Renal pelvis (tissue), 12 donors: ENCODE measurements around the gene OR8B4. TPM values are rescaled to one million over a fixed set of nuclear protein-coding genes. Genes with fewer than 3 reads are reported as not detected.
"Not testable (repeated sequence)": the region's sequence is repeated elsewhere in the genome, so short reads cannot be mapped to it uniquely, and the experiment has no call there.

Experiments
- DNase-seq: peaks from one replicate; pipeline ENCODE4 v3.0.0-alpha.2; 2013
- long read RNA-seq, 16 experiments: transcript quantifications; one replicate each; lab custom pipeline, GENCODE V29; 2026
- polyA plus RNA-seq, 3 donors: library from polyadenylated mRNA; unstranded; fragments of 120-200 nt; gene quantifications; one replicate each; pipeline ENCODE4 v1.2.1, GENCODE V29; 2013; ENCODE audit not compliant: insufficient read length in 3 of 3

The OR8B4 gene, protein sequence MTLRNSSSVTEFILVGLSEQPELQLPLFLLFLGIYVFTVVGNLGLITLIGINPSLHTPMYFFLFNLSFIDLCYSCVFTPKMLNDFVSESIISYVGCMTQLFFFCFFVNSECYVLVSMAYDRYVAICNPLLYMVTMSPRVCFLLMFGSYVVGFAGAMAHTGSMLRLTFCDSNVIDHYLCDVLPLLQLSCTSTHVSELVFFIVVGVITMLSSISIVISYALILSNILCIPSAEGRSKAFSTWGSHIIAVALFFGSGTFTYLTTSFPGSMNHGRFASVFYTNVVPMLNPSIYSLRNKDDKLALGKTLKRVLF
- not detected for polyA plus RNA-seq
- long read RNA-seq, donor 1, result 0 reads
- long read RNA-seq, donor 2, result 0 reads
- long read RNA-seq, donor 3, result 0 reads
- long read RNA-seq, donor 4, result 0 reads
- long read RNA-seq, donor 5, result 0 reads
- long read RNA-seq, donor 6, result 0 reads
- long read RNA-seq, donor 7, partial matches to known transcripts, result 0 of 1 reads
- long read RNA-seq, donor 7, other reads (novel, unspliced or antisense), result 0 of 1 reads
- long read RNA-seq, donor 8, result 0 reads
- long read RNA-seq, donor 9, result 0 reads
- long read RNA-seq, donor 10, result 0 reads
- long read RNA-seq, donor 11, result 0 reads
- long read RNA-seq, donor 12, result 0 reads
- long read RNA-seq, donor 13, result 0 reads
- long read RNA-seq, donor 14, result 0 reads
- long read RNA-seq, donor 15, result 0 reads
- long read RNA-seq, donor 16, result 0 reads

DNA sequence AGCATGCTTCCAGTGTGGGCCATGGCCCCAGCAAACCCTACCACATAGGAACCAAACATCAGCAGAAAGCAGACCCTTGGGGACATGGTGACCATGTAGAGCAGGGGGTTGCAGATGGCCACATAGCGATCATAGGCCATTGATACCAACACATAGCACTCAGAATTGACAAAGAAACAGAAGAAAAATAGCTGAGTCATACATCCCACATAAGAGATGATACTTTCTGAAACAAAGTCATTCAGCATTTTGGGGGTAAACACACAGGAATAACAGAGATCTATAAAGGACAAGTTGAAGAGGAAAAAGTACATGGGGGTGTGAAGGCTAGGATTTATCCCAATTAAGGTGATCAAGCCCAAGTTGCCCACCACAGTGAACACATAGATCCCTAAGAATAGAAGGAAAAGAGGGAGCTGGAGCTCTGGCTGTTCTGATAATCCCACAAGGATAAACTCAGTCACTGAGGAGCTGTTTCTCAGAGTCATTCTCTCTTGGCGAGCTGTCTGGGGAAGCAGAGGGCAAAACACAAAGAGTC, at the start of gene OR8B4:
TSS of gene OR8B4 (minus strand) at position 488 of the 538 bp plus-strand sequence. CDS start at position 488, 0 bp downstream.
- DNase-seq, result no peak

DNA sequence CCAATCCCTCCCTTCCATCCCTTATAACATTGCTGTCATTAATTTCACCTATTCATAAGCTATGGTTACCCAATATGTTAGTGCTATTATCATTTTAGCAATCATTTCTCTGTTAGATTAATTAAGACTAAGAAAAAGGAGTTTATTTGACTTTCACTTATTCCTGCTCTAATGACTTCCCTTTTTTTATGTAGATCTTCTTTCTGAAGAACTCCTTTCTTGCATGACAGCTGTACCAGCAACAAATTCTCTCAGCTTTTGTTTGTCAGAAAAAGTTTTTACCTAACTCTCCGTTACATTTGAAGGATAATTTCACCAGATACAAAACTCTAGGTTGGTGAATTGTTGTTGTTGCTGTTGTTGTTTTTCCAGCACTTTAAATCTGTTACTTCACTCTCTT, 49.4 kb upstream of the OR8B4 start:
- no peak for DNase-seq

DNA sequence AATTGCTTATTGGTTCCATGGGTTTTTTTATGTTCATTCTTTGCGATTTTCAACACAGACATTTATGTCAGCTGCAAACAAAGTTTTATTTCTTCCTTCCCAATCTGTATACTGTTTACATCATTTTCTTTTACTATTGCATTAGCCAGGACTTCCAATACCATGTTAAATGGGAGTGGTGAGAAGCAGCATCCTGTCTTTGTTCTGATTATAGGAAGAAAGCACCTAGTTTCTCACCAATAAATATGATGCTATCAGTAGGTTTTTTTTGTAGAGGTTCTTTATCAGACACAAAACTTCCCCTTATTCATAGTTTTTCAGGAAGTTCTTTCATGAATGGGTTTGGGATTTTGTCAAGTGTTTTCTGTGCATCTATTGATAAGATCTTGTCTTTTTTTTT, 48.8 kb upstream of the OR8B4 start:
- DNase-seq, result no peak

DNA sequence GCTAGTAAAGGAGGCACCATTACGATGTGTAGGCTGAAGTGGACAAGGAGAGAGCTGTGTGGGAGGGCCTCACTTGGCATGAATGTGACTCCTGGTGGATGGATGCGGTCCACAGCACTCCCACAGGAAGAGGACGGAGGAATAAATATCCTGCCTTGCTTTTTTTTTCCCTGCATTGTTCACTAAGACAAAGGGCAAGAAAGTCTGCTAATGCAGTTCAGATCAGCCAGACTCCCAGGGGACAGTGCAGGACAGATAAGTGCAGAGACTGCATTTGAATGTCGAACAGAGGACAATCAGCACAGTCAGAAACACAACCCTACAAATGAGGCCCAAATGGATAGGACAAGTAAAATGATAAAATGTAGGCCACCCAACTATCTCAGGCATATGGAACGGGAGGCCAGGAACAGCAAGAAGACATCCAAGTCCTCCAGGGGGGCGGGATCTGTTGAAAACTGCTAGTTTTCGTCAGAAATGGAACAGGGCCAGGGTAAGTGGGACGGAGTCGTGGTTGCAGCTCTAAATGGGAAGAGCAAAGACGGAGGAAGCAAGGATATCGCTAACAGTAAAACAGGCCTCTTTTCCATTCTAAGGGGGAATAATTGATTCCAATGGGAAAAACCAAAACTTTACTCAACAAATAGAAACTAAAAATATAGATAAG, 46.0 kb upstream of the OR8B4 start:
- peak; percentile 15 for DNase-seq

DNA sequence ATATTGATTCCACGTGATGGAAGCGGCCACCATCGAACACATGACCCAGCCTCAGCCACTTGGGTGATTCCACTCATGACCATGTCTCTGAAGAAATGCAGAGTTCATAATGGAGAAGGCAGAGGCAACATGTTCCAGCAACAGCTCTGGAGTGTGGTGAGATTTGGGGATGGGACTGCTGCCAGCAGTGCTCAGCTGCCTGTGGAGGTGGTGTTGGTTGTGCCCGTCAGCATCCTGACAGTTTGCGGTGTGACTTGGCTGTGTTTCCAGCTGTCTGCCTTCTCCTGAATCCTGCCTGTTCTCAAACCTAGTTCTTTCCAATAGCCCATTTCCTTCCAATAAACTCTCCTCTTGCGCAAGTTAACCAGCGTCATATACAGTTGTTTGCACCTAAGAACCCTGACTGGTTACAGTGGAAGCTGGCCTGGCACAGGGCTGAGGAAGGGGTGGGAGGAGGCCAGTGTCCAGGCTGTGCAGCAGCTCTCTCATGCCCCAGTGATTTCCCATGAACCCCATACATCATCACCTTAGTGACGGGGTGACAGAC, 42.8 kb upstream of the OR8B4 start:
- peak; percentile 16 for DNase-seq

DNA sequence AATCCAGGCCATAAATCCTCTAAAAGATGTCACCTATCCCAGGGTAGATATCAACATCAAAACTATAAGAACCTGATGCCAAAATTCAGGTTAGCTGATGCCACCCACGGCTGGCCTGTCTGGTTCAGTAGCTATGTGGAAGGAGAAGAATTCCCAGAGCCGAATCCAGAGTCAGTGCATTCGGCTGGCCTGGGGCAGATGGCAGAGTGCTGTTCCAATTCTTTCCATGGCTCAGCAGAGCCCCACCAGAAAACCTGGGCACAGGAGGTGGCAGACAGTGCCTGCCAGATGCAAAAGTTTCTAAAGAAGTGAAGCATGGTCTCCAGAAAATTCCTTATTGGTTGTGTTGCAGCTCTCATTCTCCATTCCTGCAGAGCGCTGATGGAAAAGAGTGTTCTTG, 40.7 kb upstream of the OR8B4 start:
- no peak for DNase-seq

DNA sequence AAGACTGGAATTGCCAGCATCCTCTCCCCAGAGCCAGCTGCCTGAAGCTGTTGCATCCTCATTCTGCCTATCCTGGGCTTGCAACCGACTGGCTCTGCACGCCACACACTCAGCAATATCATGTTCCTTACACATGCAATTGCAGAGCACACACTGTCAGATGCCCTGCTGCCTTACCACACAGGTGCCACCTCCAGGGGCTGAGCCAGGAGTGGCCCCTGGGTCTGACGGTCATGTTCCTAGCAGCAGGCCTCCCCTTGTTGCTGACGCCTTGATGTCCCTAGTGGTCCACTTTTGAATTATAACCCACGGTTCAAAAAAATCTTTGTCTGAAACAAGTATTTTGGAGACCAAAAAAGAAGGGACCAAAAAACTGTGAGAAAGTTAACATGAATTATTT, 39.3 kb upstream of the OR8B4 start:
- no peak for DNase-seq

DNA sequence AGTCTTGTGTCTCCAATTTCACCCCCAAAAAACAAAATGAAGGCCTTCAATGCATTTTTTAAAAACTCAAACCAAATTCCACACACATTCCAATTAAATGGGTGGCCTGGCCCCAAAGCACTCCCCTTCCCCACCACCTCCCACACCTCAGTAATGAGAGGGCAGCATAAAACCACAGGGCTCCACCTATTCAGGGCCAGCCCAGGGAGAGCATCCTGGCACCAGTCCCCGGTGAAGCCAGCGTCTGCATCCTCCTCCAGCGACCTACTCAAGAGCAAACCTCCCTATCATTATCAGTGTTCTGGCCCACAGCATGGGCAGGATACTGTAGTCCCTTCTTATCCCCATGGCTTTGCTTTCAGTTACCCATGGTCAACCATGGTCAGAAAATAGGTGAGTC, 38.7 kb upstream of the OR8B4 start:
- no peak for DNase-seq

DNA sequence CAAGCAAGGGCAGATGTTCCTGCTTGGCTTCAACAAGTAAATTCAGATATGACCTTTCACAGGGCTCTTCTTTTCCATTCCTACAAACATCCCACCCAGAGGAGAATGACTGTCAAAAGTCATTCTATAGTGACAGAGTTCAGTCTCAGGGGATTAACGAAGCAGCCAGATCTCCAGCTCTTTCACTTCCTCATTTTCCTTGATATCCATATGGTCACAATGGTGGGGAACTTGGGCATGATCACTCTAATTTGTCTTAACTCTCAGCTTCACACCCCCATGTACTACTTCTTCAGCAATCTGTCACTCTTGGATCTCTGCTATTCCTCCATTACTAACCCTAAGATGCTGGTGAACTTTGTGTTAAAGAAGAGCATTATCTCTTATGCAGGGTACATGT, 35.8 kb upstream of the OR8B4 start:
- no peak for DNase-seq

DNA sequence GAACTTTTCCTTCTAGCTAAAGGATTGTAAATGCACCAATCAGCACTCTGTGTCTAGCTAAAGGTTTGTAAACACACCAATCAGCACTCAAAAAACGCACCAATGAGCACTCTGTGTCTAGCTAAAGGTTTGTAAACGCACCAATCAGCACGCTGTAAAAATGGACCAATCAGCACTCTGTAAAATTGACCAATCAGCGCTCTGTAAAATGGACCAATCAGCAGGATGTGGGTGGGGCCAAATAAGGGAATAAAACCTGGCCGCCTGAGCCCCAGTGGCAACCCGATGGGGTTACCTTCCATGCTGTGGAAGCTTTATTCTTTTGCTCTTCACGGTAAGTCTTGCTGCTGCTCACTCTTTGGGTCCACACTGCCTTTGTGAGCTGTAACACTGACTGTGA, 34.7 kb upstream of the OR8B4 start:
- not testable (repeated sequence) for DNase-seq

DNA sequence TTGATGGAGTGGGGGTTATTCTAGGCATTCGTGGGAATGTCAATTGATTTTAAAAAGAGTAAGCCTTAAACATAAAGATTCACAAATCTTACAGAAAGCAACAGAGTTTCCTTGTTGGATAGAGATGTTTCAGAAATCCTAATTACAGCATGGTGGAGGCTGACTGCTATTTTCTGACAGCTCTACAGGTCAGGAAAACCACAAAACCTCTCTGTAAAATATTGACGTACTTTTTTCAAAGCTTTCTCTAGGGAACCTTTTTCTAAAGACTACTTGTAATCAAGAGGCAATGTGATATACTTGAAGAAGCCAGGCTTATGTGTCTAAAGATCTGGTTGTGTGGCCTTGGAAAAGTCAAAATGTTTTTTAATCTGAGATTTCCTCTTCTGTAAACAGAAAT, 29.9 kb upstream of the OR8B4 start:
- DNase-seq, result no peak

DNA sequence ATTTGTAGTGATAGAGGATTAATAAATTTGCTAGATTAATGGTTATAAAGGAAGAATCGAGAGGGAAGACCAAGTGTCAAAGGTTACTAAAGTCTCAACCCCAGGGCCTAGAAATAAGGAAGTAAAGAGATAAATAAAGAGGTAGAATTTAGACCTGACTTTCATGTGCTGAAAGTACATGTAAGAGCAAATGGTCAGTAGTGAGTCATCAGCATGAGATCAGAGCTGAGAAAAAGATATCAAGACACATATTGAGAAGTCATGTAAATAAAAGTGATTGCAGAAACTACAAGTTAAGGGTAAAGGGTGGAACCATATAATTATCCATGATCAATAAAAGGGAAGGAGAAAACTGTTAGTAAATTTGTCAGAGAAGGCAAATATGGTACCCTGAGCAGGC, 22.2 kb upstream of the OR8B4 start:
- DNase-seq, result no peak

DNA sequence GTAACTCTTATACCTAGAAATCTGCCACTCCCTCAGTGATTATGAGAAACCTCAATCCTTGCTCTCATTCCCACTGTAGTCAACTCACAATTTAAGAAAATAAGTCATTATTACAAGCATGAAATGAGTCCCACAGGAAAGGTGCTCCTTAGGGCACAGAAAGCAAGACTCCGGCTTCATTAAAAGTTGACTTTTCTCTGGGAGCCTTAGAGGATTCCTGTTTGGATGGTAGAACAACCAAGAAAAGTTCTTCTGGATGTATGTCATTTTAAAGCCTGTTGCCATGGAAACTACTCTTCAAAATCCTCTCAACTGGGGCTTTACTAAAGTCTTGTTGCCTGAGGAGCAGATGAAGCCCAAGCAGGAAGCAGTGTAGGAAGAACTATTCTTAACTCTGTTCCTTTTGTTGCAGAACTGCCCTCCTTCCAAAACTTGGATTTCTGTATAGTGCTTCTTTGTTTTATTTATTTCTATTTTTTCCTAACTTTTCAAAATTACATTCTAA, 21.0 kb upstream of the OR8B4 start, which contains the start of gene OR8B8:
TSS of gene OR8B8 (minus strand) at position 51 of the 505 bp plus-strand sequence. CDS start 4,611 bp downstream, outside the sequence.
- DNase-seq, result no peak

DNA sequence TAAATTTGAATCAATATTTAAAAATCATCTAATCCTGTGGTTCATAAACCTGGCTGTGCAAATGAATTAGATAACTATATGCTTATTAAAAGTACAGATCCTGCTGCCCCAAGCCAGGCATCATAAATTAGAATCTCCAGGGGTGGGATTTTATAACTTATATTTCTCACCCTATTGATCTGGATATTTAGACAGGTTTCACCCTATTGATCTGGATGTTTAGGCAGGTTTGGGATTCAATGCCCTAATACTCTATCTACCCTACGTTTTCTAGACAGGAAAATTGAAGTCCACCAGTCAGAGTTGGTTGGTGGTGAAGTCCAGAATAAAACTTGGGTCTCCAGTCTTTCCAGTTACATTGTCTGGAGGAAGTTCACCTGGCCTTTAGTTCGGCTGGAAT, 18.2 kb upstream of the OR8B4 start:
- no peak for DNase-seq

DNA sequence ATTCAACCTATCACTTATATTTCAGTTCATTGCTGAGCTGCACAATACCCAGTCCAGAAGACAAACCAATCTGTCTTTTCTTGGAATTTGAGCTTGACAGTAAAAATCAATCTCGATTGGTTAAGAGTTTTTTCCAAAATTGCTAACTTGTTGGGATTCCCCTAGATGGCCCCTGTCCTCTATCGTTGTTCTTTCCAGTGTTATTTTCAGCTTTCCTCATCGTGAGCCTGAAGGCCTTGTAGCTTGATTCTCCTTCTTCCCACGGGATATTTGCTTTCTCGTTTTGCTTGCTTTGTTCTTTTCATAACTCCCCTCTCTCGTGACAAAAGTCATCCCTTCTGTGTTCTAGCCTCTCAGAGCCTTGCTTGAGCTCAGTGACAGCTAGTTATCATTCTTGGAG, 17.8 kb upstream of the OR8B4 start:
- DNase-seq, result no peak

DNA sequence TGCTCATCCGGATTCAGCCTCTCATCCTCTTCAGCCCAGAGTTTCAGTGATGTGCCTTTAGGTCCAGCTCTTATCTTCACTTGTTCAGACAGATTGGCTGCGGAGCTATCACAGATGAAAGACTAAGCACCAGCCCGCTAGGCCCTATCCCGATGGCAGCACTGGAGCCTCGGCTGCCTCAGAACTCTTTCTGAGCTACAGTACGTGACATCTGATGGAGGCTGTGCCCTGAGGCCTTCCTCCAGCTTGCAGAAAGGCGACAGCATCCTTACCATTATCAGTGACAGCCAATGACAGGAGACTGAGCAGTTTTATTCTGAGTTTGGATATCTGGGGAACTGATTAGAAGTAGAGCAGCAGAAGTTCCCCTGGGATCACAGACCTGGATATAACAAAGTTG, 16.8 kb upstream of the OR8B4 start:
- no peak for DNase-seq

DNA sequence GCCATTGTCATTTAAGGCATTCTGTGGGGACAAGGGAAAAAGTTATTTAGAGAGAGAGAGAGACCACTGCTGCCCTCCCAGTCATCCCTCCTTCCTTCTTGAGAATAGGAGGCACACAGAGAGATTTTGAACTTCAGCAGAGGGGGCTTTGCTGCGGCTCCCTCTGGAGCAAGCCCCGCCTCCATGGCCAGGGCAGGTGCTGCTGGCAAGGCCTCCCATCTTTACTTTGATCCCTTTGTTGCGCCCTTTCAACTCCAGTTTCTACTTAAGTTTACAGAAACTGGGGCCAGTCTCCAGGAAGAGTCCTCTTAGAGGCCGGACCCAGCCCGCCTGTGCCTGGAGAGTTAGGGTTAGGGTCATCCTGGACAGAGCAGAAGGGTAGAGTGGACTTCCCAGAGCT, 16.4 kb upstream of the OR8B4 start:
- no peak for DNase-seq

DNA sequence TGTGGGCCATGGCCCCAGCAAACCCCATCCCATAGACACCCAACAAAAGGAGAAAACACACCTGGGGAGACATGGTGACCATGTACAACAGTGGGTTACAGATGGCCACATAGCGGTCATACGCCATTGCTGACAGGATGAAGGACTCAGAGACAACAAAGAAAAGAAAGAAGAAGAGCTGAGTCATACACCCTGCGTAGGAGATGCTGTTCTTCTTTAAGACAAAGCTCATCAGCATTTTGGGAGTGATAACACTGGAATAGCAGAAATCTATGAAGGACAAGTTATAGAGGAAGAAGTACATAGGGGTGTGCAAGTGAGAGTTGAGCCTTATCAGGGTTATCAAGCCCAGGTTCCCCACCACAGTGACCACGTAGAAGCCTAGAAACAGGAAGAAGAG, 15.9 kb upstream of the OR8B4 start:
- DNase-seq, result no peak

DNA sequence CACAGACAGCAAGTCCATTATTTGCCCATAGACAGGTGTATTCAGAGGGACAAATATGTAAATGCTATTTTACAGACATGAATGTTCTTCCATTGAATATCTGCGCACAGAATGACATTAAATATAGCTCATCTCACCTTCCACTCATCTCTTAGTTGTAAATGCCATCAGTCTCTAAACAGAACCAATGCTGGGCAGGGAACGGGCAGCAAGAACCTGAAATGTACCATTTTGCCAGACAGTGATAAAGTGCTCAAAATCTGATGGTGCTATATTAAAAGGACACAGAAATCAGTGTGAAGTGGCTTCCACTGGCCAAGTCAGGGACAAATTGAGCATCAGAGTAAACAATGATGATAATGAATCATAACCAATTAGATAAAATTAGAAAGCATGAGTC, 10.0 kb upstream of the OR8B4 start:
- DNase-seq, result no peak

DNA sequence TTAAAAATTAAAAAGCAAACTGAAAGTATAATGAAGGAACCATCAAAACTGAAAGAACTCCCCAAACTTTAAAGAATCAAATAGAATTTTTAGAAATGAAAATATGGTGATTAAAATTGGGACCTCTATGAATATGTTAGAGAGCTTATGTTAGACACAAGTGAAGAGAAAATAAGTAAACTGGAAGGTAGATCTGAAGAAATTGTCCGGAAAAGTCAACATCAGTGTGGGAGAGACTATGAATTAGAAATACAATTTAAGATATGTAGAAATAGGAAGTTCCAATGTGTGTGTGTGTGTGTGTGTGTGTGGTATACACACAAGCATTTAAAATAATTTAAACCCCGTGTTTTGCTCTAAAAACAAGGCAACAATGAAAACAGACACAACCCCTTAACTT, 4.9 kb upstream of the OR8B4 start:
- no peak for DNase-seq

DNA sequence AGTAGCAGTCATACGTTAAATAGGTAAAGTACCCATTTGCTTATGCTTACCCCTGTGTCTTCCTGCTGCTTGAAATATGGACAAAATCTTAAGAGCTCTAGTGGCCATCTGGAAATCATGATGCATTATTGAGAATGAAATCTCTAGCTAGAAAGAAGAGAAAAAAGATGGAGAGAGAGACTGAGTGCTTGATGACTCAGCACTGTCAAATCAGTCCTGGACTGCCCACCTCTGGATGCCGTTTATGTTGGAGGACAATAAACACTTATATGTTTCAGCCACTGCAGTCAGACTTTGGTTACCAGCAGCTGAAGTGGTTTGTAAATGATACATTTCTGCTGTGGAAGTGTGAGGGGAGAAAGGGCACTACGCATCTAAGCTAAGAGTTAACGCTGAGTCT, 3.6 kb downstream of the OR8B4 start:
- DNase-seq, result no peak

DNA sequence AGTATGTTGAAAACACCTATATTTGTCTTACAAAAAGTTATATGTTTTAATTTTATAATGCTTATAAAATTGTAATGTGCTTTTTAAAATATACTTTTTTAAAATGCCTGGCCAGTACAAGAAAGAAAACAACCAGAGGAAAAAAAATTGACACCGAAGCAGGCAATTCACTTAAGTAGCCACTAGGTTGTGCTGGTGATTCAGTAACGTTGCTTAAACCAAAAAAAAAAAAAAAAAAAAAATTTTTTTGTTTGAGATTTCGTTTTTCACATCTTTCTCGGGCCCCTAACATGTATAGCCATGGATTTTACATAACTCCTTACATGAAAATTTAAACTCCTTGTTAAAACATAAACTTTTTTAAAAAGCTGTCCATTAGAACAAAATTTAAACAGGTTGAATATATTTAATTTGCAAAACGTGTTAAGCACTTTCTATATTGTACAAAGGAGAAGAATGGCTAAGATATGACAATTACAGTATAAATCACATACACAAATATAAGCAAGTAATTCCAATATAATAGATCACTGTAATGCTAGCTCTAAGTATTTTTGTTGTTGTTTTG, 9.2 kb downstream of the OR8B4 start:
- DNase-seq, result peak; percentile 23
